CD4-positive, alpha-beta T cell (primary cell): ENCODE results near the gene DPH1. TPM values are rescaled to one million over a fixed set of nuclear protein-coding genes. Genes with fewer than 3 reads are reported as not detected.
A peak's percentile ranks its signal among the peaks of the same experiment; 100 is the strongest.

Source experiments
- ATAC-seq: fragments of 200-7000 bp; cut with Tn5 transposase; one replicate; pipeline ENCODE4 v1.10.0; 2022; ENCODE audit warnings: mild to moderate bottlenecking; ENCODE audit not compliant: poor library complexity
- CTCF ChIA-PET: fragments of 350-600 bp; sonication (Branson Sonifier 250); formaldehyde crosslinking; loops from one replicate; lab custom pipeline; 2021; ENCODE audit warnings: antibody characterized with exemption, inconsistent platforms; lab: Charles Lee
- POLR2A ChIA-PET: fragments of 350-600 bp; sonication (Branson Sonifier 250); formaldehyde crosslinking; loops from one replicate; lab custom pipeline; 2021; ENCODE audit warnings: antibody characterized with exemption, inconsistent platforms; lab: Charles Lee
- DNase-seq, 14 experiments: peaks; one replicate each; pipeline ENCODE4 v3.0.0-alpha.2; 2013 to 2020; ENCODE audit warnings: mixed read lengths in 2 of 14
- H3K27ac ChIP-seq, 2 donors: one replicate each; pipeline versions ENCODE4 v1.5.1 to v1.7.0; 2013; ENCODE audit warnings: low read length in 2 of 2, low read depth in 1 of 2, mild to moderate bottlenecking in 1 of 2
- H3K27me3 ChIP-seq, 2 experiments: 1 replicate in 1 of 2; 2 replicates in 1 of 2; pipeline versions ENCODE4 v1.6.1 to v1.7.0; 2013; ENCODE audit warnings: low read length in 2 of 2, control low read depth in 1 of 2, mild to moderate bottlenecking in 1 of 2, moderate library complexity in 1 of 2; ENCODE audit not compliant: insufficient read depth in 2 of 2, control insufficient read depth in 1 of 2
- H3K36me3 ChIP-seq: one replicate; pipeline ENCODE4 v1.6.1; 2013; ENCODE audit warnings: low read length, control low read depth; ENCODE audit not compliant: insufficient read depth
- H3K4me1 ChIP-seq: one replicate; pipeline ENCODE4 v1.6.1; 2013; ENCODE audit warnings: low read length, control low read depth; ENCODE audit not compliant: insufficient read depth
- H3K4me3 ChIP-seq: one replicate; pipeline ENCODE4 v1.5.1; 2013; ENCODE audit warnings: mild to moderate bottlenecking, low read length, moderate library complexity
- H3K9me3 ChIP-seq, 2 experiments: 1 replicate in 1 of 2; 2 replicates in 1 of 2; pipeline versions ENCODE4 v1.6.1 to v1.7.0; 2013; ENCODE audit warnings: low read length in 2 of 2, mild to moderate bottlenecking in 2 of 2, control low read depth in 1 of 2, moderate library complexity in 1 of 2; ENCODE audit not compliant: control insufficient read depth in 1 of 2, insufficient read depth in 1 of 2
- H3K27ac Mint-ChIP-seq: one replicate; pipeline ENCODE4 v1.8.0; 2020; ENCODE audit warnings: mixed read lengths
- H3K27me3 Mint-ChIP-seq: one replicate; pipeline ENCODE4 v1.8.0; 2021; ENCODE audit warnings: mixed read lengths
- H3K36me3 Mint-ChIP-seq: one replicate; pipeline ENCODE4 v1.8.0; 2021; ENCODE audit warnings: low read depth, mixed read lengths
- H3K4me1 Mint-ChIP-seq: one replicate; pipeline ENCODE4 v1.8.0; 2021; ENCODE audit warnings: low read depth, mixed read lengths
- H3K4me3 Mint-ChIP-seq: one replicate; pipeline ENCODE4 v1.8.0; 2020; ENCODE audit warnings: mild to moderate bottlenecking, mixed read lengths
- H3K9me3 Mint-ChIP-seq: one replicate; pipeline ENCODE4 v1.8.0; 2020; ENCODE audit warnings: mixed read lengths
- CTCF ChIP-seq: fragments of 200-600 bp; IDR thresholded peaks from one replicate; pipeline ENCODE4 v1.8.0; 2022; ENCODE audit warnings: antibody characterized with exemption, mild to moderate bottlenecking
- intact Hi-C, 2 experiments: fragments of 100-400 bp; cut with DNase I in 1 of 2; cut with micrococcal nuclease in 1 of 2; formaldehyde crosslinking; loops; one replicate each; pipeline versions ENCODE4 v1.15.1 to v1.9.0; 2023 to 2025; cut with DNase I, micrococcal nuclease
- total RNA-seq, 174 experiments: library from RNA in 2 of 174; stranded (reverse) in 2 of 174; gene quantifications; one replicate each; pipeline ENCODE4 v1.2.3 and lab custom pipeline; 2021 to 2026

DPH1 gene
- total RNA-seq, 2 experiments from 2014 or later: 96.4 to 101 TPM

GRCh38 chr17:2047590-2047989 is 17.6 kb downstream of the DPH1 start:
- H3K4me3 Mint-ChIP-seq: no peak overlapping the region
- POLR2A ChIA-PET: interaction anchor here (1.0 to 1.5 kb wide), 2 partner anchors 17 to 23 kb away, joined by 3 to 5 read pairs; partner anchors contain the start of genes DPH1 and RTN4RL1
- peaks cover 26% of the 10 kb centered on the region for H3K4me1 Mint-ChIP-seq
- Histone ChIP-seq H3K27ac (no peak overlapping the region), H3K4me1 (peaks cover 42% of the 10 kb centered on the region), H3K9me3 (no peaks in the 10 kb centered on the region), H3K27me3 (peaks cover 3 to 11% of the 10 kb centered on the region in 2 experiments), H3K36me3 (peaks cover 25% of the 10 kb centered on the region), H3K4me3 (no peak overlapping the region)
- no peak overlapping the region for H3K27ac Mint-ChIP-seq
- no peak for TF ChIP-seq CTCF
- peaks cover 11% of the 10 kb centered on the region for H3K36me3 Mint-ChIP-seq
- ATAC-seq: no peak
- peaks cover 3% of the 10 kb centered on the region for H3K27me3 Mint-ChIP-seq
- CTCF ChIA-PET: no interaction called here
- intact Hi-C loops: loop anchor here in 1 of 2 experiments (10.0 kb wide), 2 partner anchors 363 to 483 kb away; partner anchors contain the start of genes PITPNA and PRPF8
- H3K9me3 Mint-ChIP-seq: no peaks in the 10 kb centered on the region
- DNase-seq: no peak

GRCh38 chr17:2048805-2049204 is 18.9 kb downstream of the DPH1 start:
- no peak for DNase-seq
- ChIA-PET POLR2A (no interaction called here), CTCF (no interaction called here)
- H3K36me3 ChIP-seq: peaks cover 13% of the 10 kb centered on the region
- H3K9me3 Mint-ChIP-seq: no peaks in the 10 kb centered on the region
- H3K27ac Mint-ChIP-seq: peak overlapping the region; percentile 64
- peaks cover 25% of the 10 kb centered on the region for H3K4me1 Mint-ChIP-seq
- H3K27me3 Mint-ChIP-seq: peaks cover 3% of the 10 kb centered on the region
- peaks cover under 1% of the 10 kb centered on the region for H3K36me3 Mint-ChIP-seq
- peak overlapping the region; percentile 78 for H3K4me3 Mint-ChIP-seq
- peaks cover 40% of the 10 kb centered on the region for H3K4me1 ChIP-seq
- H3K27me3 ChIP-seq: peaks cover 3 to 11% of the 10 kb centered on the region in 2 experiments
- H3K27ac ChIP-seq: no peak overlapping the region
- H3K4me3 ChIP-seq: no peak overlapping the region
- no peaks in the 10 kb centered on the region for H3K9me3 ChIP-seq
- ATAC-seq: no peak
- no peak for TF ChIP-seq CTCF
- intact Hi-C loops: loop anchor here in 1 of 2 experiments (2.0 to 10.0 kb wide), 3 partner anchors 364 to 484 kb away; partner anchors contain the start of genes PITPNA, PRPF8 and SLC43A2

GRCh38 chr17:2049333-2050299 is 19.7 kb downstream of the DPH1 start:
- ChIA-PET CTCF (no interaction called here), POLR2A (no interaction called here)
- ATAC-seq (peak; percentile 66), DNase-seq (peak; percentile 84 to 95 (median 89))
- H3K4me3 ChIP-seq: peak overlapping the region; percentile 58
- TF ChIP-seq CTCF: no peak
- no peaks in the 10 kb centered on the region for H3K9me3 ChIP-seq
- peak overlapping the region; percentile 78 for H3K4me3 Mint-ChIP-seq
- no peaks in the 10 kb centered on the region for H3K9me3 Mint-ChIP-seq
- H3K4me1 Mint-ChIP-seq: peaks cover 33% of the 10 kb centered on the region
- no peak overlapping the region for H3K27ac ChIP-seq
- H3K27ac Mint-ChIP-seq: peak overlapping the region; percentile 64
- H3K36me3 Mint-ChIP-seq: no peaks in the 10 kb centered on the region
- peaks cover 11% of the 10 kb centered on the region for H3K27me3 Mint-ChIP-seq
- peaks cover 48% of the 10 kb centered on the region for H3K4me1 ChIP-seq
- peaks cover 3 to 11% of the 10 kb centered on the region in 2 experiments for H3K27me3 ChIP-seq
- intact Hi-C loops: loop anchor here (2.0 to 10.0 kb wide), 9 partner anchors 105 to 485 kb away; partner anchors contain the start of genes MNT (in 1 of the 2), PITPNA (in 1 of the 2), PRPF8 (in 1 of the 2) and SGSM2 (in 1 of the 2)
- peaks cover 4% of the 10 kb centered on the region for H3K36me3 ChIP-seq
